PC-3 (cell line): ENCODE results near the gene ST3GAL6. TPM values are rescaled to one million over a fixed set of nuclear protein-coding genes. Genes with fewer than 3 reads are reported as not detected.

Source experiments
- ATAC-seq: fragments of 200-7000 bp; cut with Tn5 transposase; 2 replicates; pipeline ENCODE4 v1.9.1; 2020; ENCODE audit warnings: mild to moderate bottlenecking, moderate library complexity
- BruUV-seq: library from RNA; stranded (reverse); fragments of 400-500 nt; replicated peaks from 2 replicates; lab custom pipeline; 2021; lab: Mats Ljungman, UMichigan
- CTCF ChIA-PET: fragments of 300-600 bp; sonication (Branson Sonifier 250); formaldehyde crosslinking; loops from one replicate; lab custom pipeline; 2022; ENCODE audit warnings: antibody characterized with exemption; lab: Charles Lee
- POLR2A ChIA-PET: fragments of 300-600 bp; sonication (Branson Sonifier 250); formaldehyde crosslinking; loops from one replicate; lab custom pipeline; 2022; ENCODE audit warnings: antibody characterized with exemption; ENCODE audit not compliant: unreplicated experiment; lab: Charles Lee
- DNase-seq: peaks from one replicate; pipeline ENCODE4 v3.0.0-alpha.2; 2015
- H2AFZ ChIP-seq: fragments of 300-600 bp; sonication (generic); 2 replicates; pipeline ENCODE4 v1.6.0; 2016; ENCODE audit warnings: antibody characterized with exemption, low read length
- H3F3A ChIP-seq: fragments of 300-600 bp; sonication (generic); one replicate; pipeline ENCODE4 v1.6.0; 2017; ENCODE audit warnings: antibody characterized with exemption, low read length, control low read depth, mild to moderate bottlenecking; ENCODE audit not compliant: unreplicated experiment
- H3K27ac ChIP-seq: fragments of 300-600 bp; sonication (generic); 2 replicates; pipeline ENCODE4 v1.5.1; 2016; ENCODE audit warnings: mild to moderate bottlenecking, low read length
- H3K27me3 ChIP-seq: fragments of 300-600 bp; sonication (generic); 2 replicates; pipeline ENCODE4 v1.6.1; 2016; ENCODE audit warnings: low read length, mixed read lengths
- H3K36me3 ChIP-seq: fragments of 300-600 bp; sonication (generic); 2 replicates; pipeline ENCODE4 v1.6.1; 2016; ENCODE audit warnings: low read depth, mixed run types, low read length, mixed read lengths
- H3K4me1 ChIP-seq: fragments of 300-600 bp; sonication (generic); 2 replicates; pipeline ENCODE4 v1.5.1; 2016; ENCODE audit warnings: low read length; ENCODE audit not compliant: insufficient read depth
- H3K4me2 ChIP-seq: fragments of 300-600 bp; sonication (generic); 2 replicates; pipeline ENCODE4 v1.6.0; 2016; ENCODE audit warnings: low read length
- H3K4me3 ChIP-seq: fragments of 300-600 bp; sonication (generic); 2 replicates; pipeline ENCODE4 v1.5.1; 2016; ENCODE audit warnings: mild to moderate bottlenecking, low read length, mixed read lengths
- H3K79me2 ChIP-seq: fragments of 300-600 bp; sonication (generic); 2 replicates; pipeline ENCODE4 v1.6.1; 2017; ENCODE audit warnings: low read length, mixed read lengths
- H3K9ac ChIP-seq: fragments of 300-600 bp; sonication (generic); 2 replicates; pipeline ENCODE4 v1.6.0; 2016; ENCODE audit warnings: mild to moderate bottlenecking, low read length
- H3K9me2 ChIP-seq: fragments of 300-600 bp; sonication (generic); replicated peaks from 2 replicates; pipeline ENCODE4 v1.6.1; 2016; ENCODE audit warnings: mixed run types, low read length, mixed read lengths
- H3K9me3 ChIP-seq: fragments of 300-600 bp; sonication (generic); 2 replicates; pipeline ENCODE4 v1.6.1; 2016; ENCODE audit warnings: low read length, mixed read lengths
- H4K20me1 ChIP-seq: fragments of 300-600 bp; sonication (generic); 2 replicates; pipeline ENCODE4 v1.6.1; 2016; ENCODE audit warnings: low read length, mixed read lengths
- EZH2 ChIP-seq: fragments of 300-600 bp; sonication (generic); IDR thresholded peaks from one replicate; pipeline ENCODE4 v1.6.1; 2017; ENCODE audit warnings: antibody characterized with exemption, mild to moderate bottlenecking, low read length; ENCODE audit not compliant: unreplicated experiment
- EZH2phosphoT487 ChIP-seq: fragments of 300-600 bp; sonication (generic); IDR thresholded peaks from 2 replicates; pipeline ENCODE4 v1.6.1; 2018; ENCODE audit warnings: mild to moderate bottlenecking, antibody characterized with exemption, low read length, borderline replicate concordance
- intact Hi-C: fragments of 100-400 bp; cut with micrococcal nuclease; formaldehyde crosslinking; loops from 2 replicates; pipeline ENCODE4 v1.9.0; 2023
- total RNA-seq: library from RNA; depleted of rRNA; stranded (reverse); fragments of >200 nt; gene quantifications from 2 replicates; pipeline ENCODE4 v1.2.3, GENCODE V29; 2014
- TF ChIP-seq, protein P1 (sequence below): fragments of 300-600 bp; sonication (generic); conservative IDR thresholded peaks from 2 replicates; pipeline ENCODE4 v1.5.1; 2017; ENCODE audit warnings: antibody characterized with exemption, low read depth, mild to moderate bottlenecking, low read length

The ST3GAL6 gene
- total RNA-seq, 1 experiment from 2014 or later, result 11.5 TPM

DNA sequence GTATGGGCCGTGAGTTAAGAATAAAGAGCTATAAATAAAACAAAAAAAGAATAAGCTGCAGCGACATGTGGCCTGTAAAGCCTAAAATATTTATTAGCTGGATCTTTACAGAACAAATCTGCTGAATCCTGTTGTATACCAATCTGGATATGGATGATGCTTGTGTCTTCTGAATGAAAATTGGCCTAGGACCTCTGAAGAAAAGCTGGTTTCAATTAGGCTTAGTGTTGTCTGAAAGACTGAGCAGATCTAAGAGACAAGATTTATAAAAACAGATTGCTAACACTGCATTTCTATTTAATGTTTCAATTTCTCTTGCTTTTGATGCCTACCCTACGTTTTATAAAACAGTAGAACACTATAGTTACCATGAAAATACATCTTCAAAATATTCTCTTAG is 57.9 kb downstream of the ST3GAL6 start:
- H3K9ac ChIP-seq, result no peak overlapping the region
- intact Hi-C loops, result no loop called here
- no peaks in the 10 kb centered on the region for H3K27me3 ChIP-seq
- H3K4me3 ChIP-seq, result no peak overlapping the region
- no peaks in the 10 kb centered on the region for H3K9me2 ChIP-seq
- peaks cover 39% of the 10 kb centered on the region for H3F3A ChIP-seq
- no peak overlapping the region for H3K27ac ChIP-seq
- TF ChIP-seq EZH2phosphoT487, result no peak
- TF ChIP-seq EZH2, result no peak
- TF ChIP-seq, protein P1, sequence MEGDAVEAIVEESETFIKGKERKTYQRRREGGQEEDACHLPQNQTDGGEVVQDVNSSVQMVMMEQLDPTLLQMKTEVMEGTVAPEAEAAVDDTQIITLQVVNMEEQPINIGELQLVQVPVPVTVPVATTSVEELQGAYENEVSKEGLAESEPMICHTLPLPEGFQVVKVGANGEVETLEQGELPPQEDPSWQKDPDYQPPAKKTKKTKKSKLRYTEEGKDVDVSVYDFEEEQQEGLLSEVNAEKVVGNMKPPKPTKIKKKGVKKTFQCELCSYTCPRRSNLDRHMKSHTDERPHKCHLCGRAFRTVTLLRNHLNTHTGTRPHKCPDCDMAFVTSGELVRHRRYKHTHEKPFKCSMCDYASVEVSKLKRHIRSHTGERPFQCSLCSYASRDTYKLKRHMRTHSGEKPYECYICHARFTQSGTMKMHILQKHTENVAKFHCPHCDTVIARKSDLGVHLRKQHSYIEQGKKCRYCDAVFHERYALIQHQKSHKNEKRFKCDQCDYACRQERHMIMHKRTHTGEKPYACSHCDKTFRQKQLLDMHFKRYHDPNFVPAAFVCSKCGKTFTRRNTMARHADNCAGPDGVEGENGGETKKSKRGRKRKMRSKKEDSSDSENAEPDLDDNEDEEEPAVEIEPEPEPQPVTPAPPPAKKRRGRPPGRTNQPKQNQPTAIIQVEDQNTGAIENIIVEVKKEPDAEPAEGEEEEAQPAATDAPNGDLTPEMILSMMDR, result no peak
- BruUV-seq, result no TSS peak
- CTCF ChIA-PET, result no interaction called here
- DNase-seq (no peak), ATAC-seq (no peak)
- POLR2A ChIA-PET, result no interaction called here
- no peaks in the 10 kb centered on the region for H3K9me3 ChIP-seq
- H3K79me2 ChIP-seq, result peaks cover 33% of the 10 kb centered on the region
- H3K4me1 ChIP-seq, result peaks cover 9% of the 10 kb centered on the region
- no peak overlapping the region for H2AFZ ChIP-seq
- no peaks in the 10 kb centered on the region; the same call in 1 of the 2 replicates for H4K20me1 ChIP-seq
- H3K36me3 ChIP-seq, result peaks cover 82% of the 10 kb centered on the region
- H3K4me2 ChIP-seq, result no peak overlapping the region

- Histone ChIP-seq H3K4me2 (no peak overlapping the region), H3K79me2 (peaks cover 44% of the 10 kb centered on the region), H3K27me3 (no peaks in the 10 kb centered on the region), H4K20me1 (no peaks in the 10 kb centered on the region; the same call in 1 of the 2 replicates), H3F3A (peaks cover 33% of the 10 kb centered on the region), H3K9me2 (no peaks in the 10 kb centered on the region), H2AFZ (no peak overlapping the region), H3K4me3 (no peak overlapping the region), H3K4me1 (no peaks in the 10 kb centered on the region), H3K27ac (peak overlapping the region; percentile 15; the same call in 1 of the 2 replicates), H3K9me3 (no peaks in the 10 kb centered on the region), H3K9ac (no peak overlapping the region), H3K36me3 (peaks cover 62% of the 10 kb centered on the region)
- DNase-seq, result peak; percentile 32
- intact Hi-C loops, result no loop called here
- BruUV-seq, result no TSS peak
- TF ChIP-seq, protein P1, result no peak
- no peak for TF ChIP-seq EZH2
- no peak for TF ChIP-seq EZH2phosphoT487
- ATAC-seq, result peak; percentile 59
- ChIA-PET POLR2A (no interaction called here), CTCF (no interaction called here)
Observed at GRCh38 chr3:98823791-98824190, 60.7 kb downstream of the ST3GAL6 start.

- POLR2A ChIA-PET, result no interaction called here
- H3K27ac ChIP-seq, result peak overlapping the region; percentile 15; the same call in 1 of the 2 replicates
- no peak overlapping the region for H3K9ac ChIP-seq
- H3K9me3 ChIP-seq, result no peaks in the 10 kb centered on the region
- H4K20me1 ChIP-seq, result no peaks in the 10 kb centered on the region; the same call in 1 of the 2 replicates
- H3K27me3 ChIP-seq, result no peaks in the 10 kb centered on the region
- CTCF ChIA-PET, result no interaction called here
- peaks cover 57% of the 10 kb centered on the region for H3K36me3 ChIP-seq
- TF ChIP-seq EZH2 (no peak), EZH2phosphoT487 (no peak)
- TF ChIP-seq, protein P1, result 0 out of 2 replicates have a peak, but pooled peaks have one; percentile 14
- peaks cover 44% of the 10 kb centered on the region for H3K79me2 ChIP-seq
- no peak overlapping the region for H2AFZ ChIP-seq
- H3F3A ChIP-seq, result peaks cover 28% of the 10 kb centered on the region
- H3K4me3 ChIP-seq, result no peak overlapping the region
- no peak for DNase-seq
- H3K4me1 ChIP-seq, result no peaks in the 10 kb centered on the region
- no peak for ATAC-seq
- H3K9me2 ChIP-seq, result no peaks in the 10 kb centered on the region
- no peak overlapping the region for H3K4me2 ChIP-seq
- BruUV-seq, result no TSS peak
- intact Hi-C loops, result no loop called here
Observed at GRCh38 chr3:98824256-98824655, 61.1 kb downstream of the ST3GAL6 start.
